H1 (cell line): ENCODE results near the gene LHPP. TPM values are rescaled to one million over a fixed set of nuclear protein-coding genes. Genes with fewer than 3 reads are reported as not detected.

Source experiments
- CHD7 ChIP-seq: fragments of 300-600 bp; sonication (generic); IDR thresholded peaks from 2 replicates; pipeline ENCODE4 v1.7.1; 2012; ENCODE audit warnings: low read length, moderate library complexity, mild to moderate bottlenecking, inconsistent platforms; ENCODE audit not compliant: insufficient replicate concordance
- CREB1 ChIP-seq: IDR thresholded peaks from 2 replicates; pipeline ENCODE4 v1.6.1; 2012; ENCODE audit warnings: inconsistent platforms
- NRF1 ChIP-seq: IDR thresholded peaks from 2 replicates; pipeline ENCODE4 v1.6.1; 2011; ENCODE audit warnings: mild to moderate bottlenecking, low read depth, low read length, improper control_type of control experiment
- polyA plus RNA-seq, 7 experiments: library from polyadenylated mRNA; depleted of rRNA in 3 of 7; stranded (reverse) in 5 of 7; unstranded in 2 of 7; fragments of >200 nt in 5 of 7; fragments of 200-250 nt in 2 of 7; gene quantifications; 1 replicate in 5 of 7; 2 replicates in 1 of 7; 4 replicates in 1 of 7; pipeline versions ENCODE4 v1.2.1 to v1.2.3, GENCODE V29; 2011 to 2013; ENCODE audit warnings: missing spikeins in 2 of 7, mixed read lengths in 2 of 7
- total RNA-seq: library from RNA; stranded (reverse); fragmentation: NEBNext Ultra II Directional; extraction: Animal tissue kit (Norgen Biotek cat#: 25700); gene quantifications from 2 replicates; pipeline ENCODE4 v1.2.1, GENCODE V29; 2021

The LHPP gene
- total and polyA plus RNA-seq, 2 of the 8 experiments (the other 6 are each of a cell fraction or from before 2014, with no cell fraction given) = 26.0 to 45.0 TPM

DNA sequence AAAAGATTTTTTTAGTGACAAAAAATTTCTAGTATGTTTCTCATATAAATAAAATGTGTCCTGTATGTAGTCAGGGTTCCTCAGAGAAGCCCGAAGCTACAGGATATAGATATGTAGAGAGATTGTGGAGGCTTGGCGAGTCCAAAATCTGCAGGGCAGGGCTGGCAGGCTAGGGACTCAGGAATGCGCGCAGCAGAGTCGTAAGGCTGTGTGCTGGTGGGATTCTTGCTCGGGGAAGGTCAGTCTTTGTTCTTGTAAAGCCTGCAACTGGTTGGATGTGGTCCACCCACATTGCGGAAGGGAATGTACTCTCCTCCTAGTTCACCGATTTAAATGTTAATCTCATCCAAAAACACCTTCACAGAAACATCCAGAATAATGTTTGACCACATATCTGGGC is 30.6 kb downstream of the LHPP start (continued):
- TF ChIP-seq CHD7 (no peak), CREB1 (no peak), NRF1 (no peak)
- TF ChIP-seq, all 59 proteins: peak for 0
